GM12878 (cell line): ENCODE data around the gene NOP56. TPM values are rescaled to one million over a fixed set of nuclear protein-coding genes. Genes with fewer than 3 reads are reported as not detected.

Experiments used
- ATAC-seq: fragments of 200-7000 bp; cut with Tn5 transposase; 3 replicates; pipeline ENCODE4 v1.9.1; 2020; ENCODE audit warnings: mild to moderate bottlenecking, moderate library complexity
- BruUV-seq: library from RNA; stranded (reverse); fragments of 400-500 nt; replicated peaks from 2 replicates; lab custom pipeline; 2021; lab: Mats Ljungman, UMichigan
- CTCF ChIA-PET: fragments of 300-600 bp; sonication (Branson Sonifier 250); formaldehyde crosslinking; extraction: SDS; loops from one replicate; lab custom pipeline; 2021; ENCODE audit warnings: inconsistent platforms; lab: Yijun Ruan, JAX
- POLR2A ChIA-PET: fragments of 350-600 bp; formaldehyde crosslinking; extraction: SDS; loops from one replicate; lab custom pipeline; 2021; ENCODE audit warnings: inconsistent platforms; lab: Charles Lee
- RAD21 ChIA-PET: fragments of 300-600 bp; sonication (Branson Sonifier 250); formaldehyde crosslinking; loops from one replicate; lab custom pipeline; 2023; ENCODE audit warnings: antibody characterized with exemption; ENCODE audit not compliant: unreplicated experiment; lab: Charles Lee
- SMC1A ChIA-PET: fragments of 300-600 bp; sonication (Branson Sonifier 250); formaldehyde crosslinking; loops from one replicate; lab custom pipeline; 2023; ENCODE audit not compliant: unreplicated experiment, uncharacterized antibody; lab: Charles Lee
- DNase-seq: peaks from one replicate; pipeline ENCODE4 v3.0.0-alpha.2; 2011; ENCODE audit warnings: low read depth, low spot score
- FAIRE-seq: peaks from 3 replicates; lab custom pipeline; 2011; peaks lifted over from hg19 to GRCh38; lab: Jason Lieb, UNC
- H2AFZ ChIP-seq: 2 replicates; pipeline ENCODE4 v1.6.0; 2011; ENCODE audit warnings: low read depth, low read length, control low read depth; ENCODE audit not compliant: control insufficient read depth
- H3K27ac ChIP-seq: 2 replicates; pipeline ENCODE4 v1.5.1; 2011; ENCODE audit warnings: control low read depth; ENCODE audit not compliant: control insufficient read depth, insufficient read depth
- H3K27me3 ChIP-seq, 2 experiments: replicated peaks in 1 of 2; 2 replicates each; pipeline versions ENCODE4 v1.6.0 to v1.6.1; 2011; ENCODE audit warnings: low read length in 1 of 2; ENCODE audit not compliant: control insufficient read depth in 2 of 2, insufficient read depth in 2 of 2
- H3K36me3 ChIP-seq, 2 experiments: 2 replicates each; pipeline ENCODE4 v1.5.1; 2011; ENCODE audit warnings: low read length in 1 of 2; ENCODE audit not compliant: control insufficient read depth in 2 of 2, insufficient read depth in 2 of 2
- H3K4me1 ChIP-seq: 2 replicates; pipeline ENCODE4 v1.6.1; 2011; ENCODE audit warnings: mild to moderate bottlenecking, low read length, moderate library complexity, mixed read lengths; ENCODE audit not compliant: control insufficient read depth, insufficient read depth
- H3K4me2 ChIP-seq: 2 replicates; pipeline ENCODE4 v1.6.0; 2011; ENCODE audit warnings: control low read depth; ENCODE audit not compliant: control insufficient read depth, insufficient read depth
- H3K4me3 ChIP-seq: fragments of 200-600 bp; sonication (generic); 2 replicates; pipeline ENCODE4 v1.5.1; 2016
- H3K79me2 ChIP-seq: 2 replicates; pipeline ENCODE4 v1.6.0; 2011; ENCODE audit warnings: low read length; ENCODE audit not compliant: control insufficient read depth, insufficient read depth
- H3K9ac ChIP-seq: 2 replicates; pipeline ENCODE4 v1.8.0; 2011; ENCODE audit warnings: low read length, control low read depth, mixed read lengths; ENCODE audit not compliant: control insufficient read depth, insufficient read depth
- H3K9me3 ChIP-seq: replicated peaks from 3 replicates; pipeline ENCODE4 v1.5.1; 2011; ENCODE audit warnings: mild to moderate bottlenecking, low read length; ENCODE audit not compliant: control insufficient read depth, insufficient read depth
- H4K20me1 ChIP-seq: 2 replicates; pipeline ENCODE4 v1.6.0; 2011; ENCODE audit not compliant: control insufficient read depth, insufficient read depth
- EGR1 ChIP-seq, 2 experiments: IDR thresholded peaks; 1 replicate in 1 of 2; 2 replicates in 1 of 2; pipeline ENCODE4 v1.6.1; 2011 to 2012; ENCODE audit warnings: low read depth in 2 of 2, low read length in 2 of 2, borderline replicate concordance in 1 of 2, mild to moderate bottlenecking in 1 of 2, moderate library complexity in 1 of 2
- HDAC6 ChIP-seq: fragments of 200-600 bp; sonication (generic); IDR thresholded peaks from one replicate; pipeline ENCODE4 v1.8.0; 2017; ENCODE audit warnings: antibody characterized with exemption; ENCODE audit not compliant: unreplicated experiment
- MEF2B ChIP-seq: fragments of 450-650 bp; IDR thresholded peaks from 2 replicates; pipeline ENCODE4 v1.6.1; 2018; ENCODE audit warnings: mild to moderate bottlenecking, moderate library complexity; ENCODE audit not compliant: partially characterized antibody, poor library complexity, severe bottlenecking
- NBN ChIP-seq: fragments of 450-650 bp; IDR thresholded peaks from 2 replicates; pipeline ENCODE4 v1.6.1; 2016
- NR2C2 ChIP-seq: IDR thresholded peaks from 2 replicates; pipeline ENCODE4 v1.6.1; 2011; ENCODE audit warnings: borderline replicate concordance, low read depth; ENCODE audit not compliant: control insufficient read depth, insufficient read length
- PAX5 ChIP-seq: IDR thresholded peaks from 2 replicates; pipeline ENCODE4 v1.6.1; 2011; ENCODE audit warnings: low read depth, low read length, borderline replicate concordance
- RB1 ChIP-seq: fragments of 450-650 bp; formaldehyde crosslinking; IDR thresholded peaks from 2 replicates; pipeline ENCODE4 v1.6.1; 2017; ENCODE audit warnings: mild to moderate bottlenecking, borderline replicate concordance
- RBBP5 ChIP-seq: fragments of 200-600 bp; sonication (generic); conservative IDR thresholded peaks from 2 replicates; pipeline ENCODE4 v1.6.1; 2016
- SIX5 ChIP-seq: IDR thresholded peaks from 2 replicates; pipeline ENCODE4 v1.6.1; 2011; ENCODE audit warnings: mild to moderate bottlenecking, low read depth, low read length, moderate library complexity; ENCODE audit not compliant: severe bottlenecking
- SUPT20H ChIP-seq: IDR thresholded peaks from 2 replicates; pipeline ENCODE4 v1.6.1; 2011; ENCODE audit warnings: low read depth, mild to moderate bottlenecking, low read length, moderate library complexity, borderline replicate concordance; ENCODE audit not compliant: control insufficient read depth
- SUZ12 ChIP-seq: fragments of 200-600 bp; sonication (generic); IDR thresholded peaks from one replicate; pipeline ENCODE4 v1.6.1; 2018; ENCODE audit warnings: antibody characterized with exemption, mild to moderate bottlenecking; ENCODE audit not compliant: unreplicated experiment
- TBL1XR1 ChIP-seq: IDR thresholded peaks from 2 replicates; pipeline ENCODE4 v1.6.1; 2012; ENCODE audit warnings: low read depth, low read length, improper control_type of control experiment
- ZNF217 ChIP-seq: fragments of 450-650 bp; IDR thresholded peaks from 2 replicates; pipeline ENCODE4 v1.6.1; 2017; ENCODE audit warnings: antibody characterized with exemption, mild to moderate bottlenecking
- ZNF622 ChIP-seq: fragments of 450-650 bp; IDR thresholded peaks from 2 replicates; pipeline ENCODE4 v1.6.1; 2017; ENCODE audit warnings: mild to moderate bottlenecking, inconsistent platforms
- WGBS: methylation state at CpG from one replicate; pipeline ENCODE4 v1.1.6; 2016; ENCODE audit warnings: low lambda C conversion rate; ENCODE audit not compliant: insufficient replicate concordance, insufficient coverage; ENCODE audit errors: missing lambda C conversion rate; 5-methylcytosine and 5-hydroxymethylcytosine counted together
- in situ Hi-C: fragments of 300-500 bp; cut with MboI; formaldehyde crosslinking; loops from 9 replicates; pipeline ENCODE4 v1.14.3; 2018; ENCODE audit warnings: mixed read lengths
- intact Hi-C: fragments of 100-400 bp; cut with micrococcal nuclease; formaldehyde crosslinking; loops from one replicate; pipeline ENCODE4 v1.14.2; 2022; ENCODE audit not compliant: unreplicated experiment
- polyA plus RNA-seq, 11 experiments: library from polyadenylated mRNA; depleted of rRNA in 4 of 11; unstranded in 6 of 11; stranded (reverse) in 5 of 11; fragments of >200 nt; fragmentation: Nextera tagmentation in 4 of 11; fragmentation: Illumina TruSeq in 1 of 11; extraction: Ambion mirVana in 4 of 11; extraction: Trizol in 1 of 11; gene quantifications; 1 replicate in 1 of 11; 2 replicates in 10 of 11; pipeline versions ENCODE4 v1.2.1 to v1.2.3, GENCODE V29; 2011 to 2016; ENCODE audit warnings: inconsistent platforms in 2 of 11, missing spikeins in 2 of 11, low read depth in 1 of 11
- total RNA-seq, 4 experiments: library from RNA; depleted of rRNA in 3 of 4; stranded (reverse); fragments of >200 nt in 3 of 4; fragmentation: Illumina TruSeq in 1 of 4; extraction: Trizol in 1 of 4; gene quantifications; 2 replicates each; pipeline versions ENCODE4 v1.2.1 to v1.2.3, GENCODE V29; 2013 to 2021
- TF ChIP-seq, protein P1 (sequence below): IDR thresholded peaks from 2 replicates; pipeline ENCODE4 v1.6.1; 2011; ENCODE audit warnings: low read depth, low read length, improper control_type of control experiment, borderline replicate concordance

Gene NOP56
- total and polyA plus RNA-seq, 10 of the 15 experiments (the other 5 are each of a cell fraction or from before 2014, with no cell fraction given): 254 to 550 (median 464) TPM

DNA sequence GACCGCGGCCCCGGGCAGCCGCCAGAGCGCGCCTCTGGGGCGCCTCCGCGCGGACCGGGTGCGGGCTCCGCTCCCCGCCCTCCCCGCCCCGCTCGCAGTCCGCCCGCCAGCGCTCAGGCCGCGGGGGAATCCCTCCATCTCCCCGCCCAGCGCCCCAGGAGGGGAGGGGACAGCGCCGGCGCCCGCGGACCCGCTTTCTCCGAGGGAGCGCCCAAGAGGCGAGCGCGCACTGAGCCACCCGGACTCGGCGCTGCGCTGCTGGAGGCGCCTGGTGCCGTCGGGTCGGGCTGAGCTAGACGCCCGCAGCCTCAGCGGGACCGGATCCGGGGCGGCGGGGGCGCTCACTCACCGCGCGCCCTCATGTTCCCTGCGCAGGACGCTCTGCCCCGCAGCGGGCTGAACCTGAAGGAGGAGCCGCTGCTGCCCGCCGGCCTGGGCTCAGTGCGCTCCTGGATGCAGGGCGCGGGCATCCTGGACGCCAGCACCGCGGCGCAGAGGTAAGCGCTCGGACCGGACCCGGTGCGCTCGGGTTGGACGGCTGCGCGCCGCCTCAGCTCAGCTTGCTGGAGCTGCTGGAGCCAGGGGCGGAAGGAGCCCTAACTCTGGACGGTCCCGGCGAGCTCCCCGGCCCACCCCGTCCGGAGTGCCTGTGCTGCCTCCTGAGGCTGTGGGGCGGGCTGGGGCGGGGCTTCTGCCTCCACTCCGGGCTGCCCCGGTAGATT, 41.0 kb downstream of the NOP56 start:
- POLR2A ChIA-PET: no interaction called here
- TF ChIP-seq ZNF622 (no peak), SIX5 (no peak), MEF2B (no peak), NBN (no peak), HDAC6 (peak; percentile 73), SUZ12 (peak; percentile 74), PAX5 (no peak)
- no peaks in the 10 kb centered on the region for H4K20me1 ChIP-seq
- in situ Hi-C loops: no loop called here
- H3K79me2 ChIP-seq: no peaks in the 10 kb centered on the region
- peak; percentile 15; the same call in 1 of the 3 replicates for ATAC-seq
- no peak for FAIRE-seq
- CTCF ChIA-PET: no interaction called here
- BruUV-seq: no TSS peak
- peak overlapping the region; percentile 48; the same call in 1 of the 2 replicates for H3K4me2 ChIP-seq
- H3K9ac ChIP-seq: no peak overlapping the region
- no peaks in the 10 kb centered on the region for H3K9me3 ChIP-seq
- no peaks in the 10 kb centered on the region for H3K4me1 ChIP-seq
- WGBS: 36% methylated on average over 54 of the region's 89 CpGs
- DNase-seq: no peak
- intact Hi-C loops: no loop called here
- SMC1A ChIA-PET: no interaction called here
- RAD21 ChIA-PET: no interaction called here
- no peaks in the 10 kb centered on the region for H3K36me3 ChIP-seq
- no peak overlapping the region for H3K4me3 ChIP-seq
- H2AFZ ChIP-seq: no peak overlapping the region
- H3K27me3 ChIP-seq: peaks cover 10 to 26% of the 10 kb centered on the region in 2 experiments
- H3K27ac ChIP-seq: no peak overlapping the region

GRCh38 chr20:2694008-2694471, 41.6 kb downstream of the NOP56 start:
- FAIRE-seq: no peak
- no peak overlapping the region for H3K4me3 ChIP-seq
- POLR2A ChIA-PET: no interaction called here

More at GRCh38 chr20:2694008-2694471, 41.6 kb downstream of the NOP56 start:
- Histone ChIP-seq H3K9ac (no peak overlapping the region), H3K4me2 (no peak overlapping the region), H3K27ac (no peak overlapping the region), H2AFZ (no peak overlapping the region), H3K9me3 (no peaks in the 10 kb centered on the region), H3K79me2 (no peaks in the 10 kb centered on the region), H3K27me3 (peaks cover 10 to 26% of the 10 kb centered on the region in 2 experiments), H3K36me3 (no peaks in the 10 kb centered on the region), H3K4me1 (no peaks in the 10 kb centered on the region), H4K20me1 (no peaks in the 10 kb centered on the region)
- SMC1A ChIA-PET: no interaction called here
- 22% methylated on average over 20 of the region's 23 CpGs for WGBS
- TF ChIP-seq SUPT20H (no peak), TBL1XR1 (no peak), ZNF217 (no peak), RB1 (no peak), EGR1 (IDR thresholded peaks at IDR 0.05; ENCODE audit: borderline replicate concordance in 1 of 2, low read depth in 2 of 2, low read length in 2 of 2) (no peak), RBBP5 (no peak), NR2C2 (no peak)
- TF ChIP-seq, protein P1, sequence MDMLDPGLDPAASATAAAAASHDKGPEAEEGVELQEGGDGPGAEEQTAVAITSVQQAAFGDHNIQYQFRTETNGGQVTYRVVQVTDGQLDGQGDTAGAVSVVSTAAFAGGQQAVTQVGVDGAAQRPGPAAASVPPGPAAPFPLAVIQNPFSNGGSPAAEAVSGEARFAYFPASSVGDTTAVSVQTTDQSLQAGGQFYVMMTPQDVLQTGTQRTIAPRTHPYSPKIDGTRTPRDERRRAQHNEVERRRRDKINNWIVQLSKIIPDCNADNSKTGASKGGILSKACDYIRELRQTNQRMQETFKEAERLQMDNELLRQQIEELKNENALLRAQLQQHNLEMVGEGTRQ: no peak
- ATAC-seq (no peak), DNase-seq (no peak)
- intact Hi-C loops (no loop called here), in situ Hi-C loops (no loop called here)
- BruUV-seq: no TSS peak
- CTCF ChIA-PET: no interaction called here
- RAD21 ChIA-PET: no interaction called here
